Endometrium (tissue), 2 donors: ENCODE data around the gene SUPT3H.
A peak's percentile ranks its signal among the peaks of the same experiment; 100 is the strongest.

Source experiments
- FAIRE-seq: peaks from 2 replicates; lab custom pipeline; 2012; peaks lifted over from hg19 to GRCh38; lab: Jason Lieb, UNC
- donor health status: control.
- donor health status: control.

Gene SUPT3H

GRCh38 chr6:45388328-45388727 is 10.6 kb upstream of the SUPT3H start:
- no peak for FAIRE-seq

GRCh38 chr6:45387236-45387635 is 9.5 kb upstream of the SUPT3H start:
- no peak for FAIRE-seq

- FAIRE-seq = no peak
These were observed 8.8 kb upstream of the SUPT3H start for GRCh38 chr6:45386501-45386900.

GRCh38 chr6:45382391-45382790 is 4.7 kb upstream of the SUPT3H start:
- no peak for FAIRE-seq

- FAIRE-seq = no peak
These were observed 696 bp upstream of the SUPT3H start for GRCh38 chr6:45378334-45378926.

- FAIRE-seq = no peak
These were observed 636 bp downstream of the SUPT3H start for GRCh38 chr6:45377043-45377553.

GRCh38 chr6:45376310-45377042 is 1.3 kb downstream of the SUPT3H start:
- no peak for FAIRE-seq

GRCh38 chr6:45375449-45375848 is 2.3 kb downstream of the SUPT3H start:
- FAIRE-seq = no peak

- peak; percentile 23 for FAIRE-seq
These were observed 5.7 kb downstream of the SUPT3H start for GRCh38 chr6:45371924-45372573.

- FAIRE-seq = no peak
These were observed 7.9 kb downstream of the SUPT3H start for GRCh38 chr6:45369870-45370269.

- FAIRE-seq = no peak
These were observed 9.7 kb downstream of the SUPT3H start for GRCh38 chr6:45367999-45368398.

- FAIRE-seq = no peak
These were observed 11.2 kb downstream of the SUPT3H start for GRCh38 chr6:45366534-45366933.

- FAIRE-seq = no peak
These were observed 12.7 kb downstream of the SUPT3H start for GRCh38 chr6:45365036-45365435.

GRCh38 chr6:45364466-45364865 is 13.3 kb downstream of the SUPT3H start:
- FAIRE-seq = no peak

GRCh38 chr6:45353654-45354053 is 24.1 kb downstream of the SUPT3H start:
- FAIRE-seq = no peak

GRCh38 chr6:45351667-45352066 is 26.1 kb downstream of the SUPT3H start:
- FAIRE-seq = no peak

GRCh38 chr6:45351076-45351475 is 26.7 kb downstream of the SUPT3H start:
- no peak for FAIRE-seq

- FAIRE-seq = no peak
These were observed 27.5 kb downstream of the SUPT3H start for GRCh38 chr6:45350186-45350710.

- FAIRE-seq = no peak
These were observed 32.8 kb downstream of the SUPT3H start for GRCh38 chr6:45344900-45345299.

- FAIRE-seq = no peak
These were observed 49.2 kb downstream of the SUPT3H start for GRCh38 chr6:45328523-45328922.

- no peak for FAIRE-seq
These were observed 49.7 kb downstream of the SUPT3H start, which contains the start of gene RUNX2 for GRCh38 chr6:45327956-45328522. Gene RUNX2 (plus strand): TSS chr6:45328330. CDS start chr6:45328727, 397 bp downstream.

- no peak for FAIRE-seq
These were observed 50.9 kb downstream of the SUPT3H start for GRCh38 chr6:45326698-45327417.
